Endothelial cell (in vitro differentiated cells): ENCODE results near the gene CCDC194. TPM values are rescaled to one million over a fixed set of nuclear protein-coding genes. Genes with fewer than 3 reads are reported as not detected.

Experiments
- DNase-seq: peaks from one replicate; pipeline ENCODE4 v3.0.0; 2021; ENCODE audit warnings: low spot score
- H3K27ac Mint-ChIP-seq: one replicate; pipeline ENCODE4 v1.8.0; 2021; ENCODE audit warnings: mixed read lengths, inconsistent platforms; ENCODE audit not compliant: unreplicated experiment
- H3K27me3 Mint-ChIP-seq: one replicate; pipeline ENCODE4 v1.8.0; 2021; ENCODE audit warnings: mild to moderate bottlenecking, moderate library complexity, mixed read lengths, inconsistent platforms; ENCODE audit not compliant: unreplicated experiment
- H3K36me3 Mint-ChIP-seq: one replicate; pipeline ENCODE4 v1.8.0; 2021; ENCODE audit warnings: mild to moderate bottlenecking, low read depth, mixed read lengths, inconsistent platforms; ENCODE audit not compliant: unreplicated experiment
- H3K4me1 Mint-ChIP-seq: one replicate; pipeline ENCODE4 v1.8.0; 2021; ENCODE audit warnings: mild to moderate bottlenecking, mixed read lengths, inconsistent platforms; ENCODE audit not compliant: unreplicated experiment
- H3K4me3 Mint-ChIP-seq: one replicate; pipeline ENCODE4 v1.8.0; 2021; ENCODE audit warnings: mild to moderate bottlenecking, mixed read lengths, inconsistent platforms; ENCODE audit not compliant: unreplicated experiment
- H3K9me3 Mint-ChIP-seq: one replicate; pipeline ENCODE4 v1.8.0; 2021; ENCODE audit warnings: mixed read lengths, inconsistent platforms; ENCODE audit not compliant: unreplicated experiment
- total RNA-seq: library from RNA; stranded (reverse); fragmentation: NEBNext Ultra II Directional; extraction: Animal tissue kit (Norgen Biotek cat#: 25700); gene quantifications from one replicate; pipeline ENCODE4 v1.2.1, GENCODE V29; 2021; ENCODE audit not compliant: unreplicated experiment
- TF ChIP-seq, protein P1 (sequence below): fragments of 200-600 bp; sonication (generic); IDR thresholded peaks from one replicate; pipeline ENCODE4 v1.5.0; 2021; ENCODE audit warnings: antibody characterized with exemption; ENCODE audit not compliant: unreplicated experiment

The CCDC194 gene
- total RNA-seq, 1 donor from 2014 or later = 2.7 TPM

DNA sequence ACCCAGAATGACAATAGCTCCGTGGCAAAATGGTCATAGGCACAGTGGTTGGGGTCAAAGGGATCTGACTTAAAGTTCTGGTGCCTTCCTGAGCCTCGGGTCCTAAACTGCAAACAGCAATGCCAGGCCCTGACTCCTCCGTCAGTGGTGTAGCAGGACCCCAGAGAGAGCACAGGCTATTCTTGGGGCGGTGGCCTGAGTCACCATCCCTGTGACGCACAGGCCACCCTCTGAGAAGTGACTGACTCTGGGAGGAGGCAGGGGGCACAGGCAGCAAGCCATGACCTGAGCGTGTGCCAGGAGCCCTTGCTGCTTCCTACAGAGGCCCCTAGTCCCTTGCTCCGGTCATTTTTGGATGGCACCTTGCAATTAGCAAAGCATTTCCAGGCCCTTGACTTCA is 35.6 kb downstream of the CCDC194 start:
- no peak for DNase-seq
- H3K27ac Mint-ChIP-seq = no peak overlapping the region
- TF ChIP-seq, protein P1, sequence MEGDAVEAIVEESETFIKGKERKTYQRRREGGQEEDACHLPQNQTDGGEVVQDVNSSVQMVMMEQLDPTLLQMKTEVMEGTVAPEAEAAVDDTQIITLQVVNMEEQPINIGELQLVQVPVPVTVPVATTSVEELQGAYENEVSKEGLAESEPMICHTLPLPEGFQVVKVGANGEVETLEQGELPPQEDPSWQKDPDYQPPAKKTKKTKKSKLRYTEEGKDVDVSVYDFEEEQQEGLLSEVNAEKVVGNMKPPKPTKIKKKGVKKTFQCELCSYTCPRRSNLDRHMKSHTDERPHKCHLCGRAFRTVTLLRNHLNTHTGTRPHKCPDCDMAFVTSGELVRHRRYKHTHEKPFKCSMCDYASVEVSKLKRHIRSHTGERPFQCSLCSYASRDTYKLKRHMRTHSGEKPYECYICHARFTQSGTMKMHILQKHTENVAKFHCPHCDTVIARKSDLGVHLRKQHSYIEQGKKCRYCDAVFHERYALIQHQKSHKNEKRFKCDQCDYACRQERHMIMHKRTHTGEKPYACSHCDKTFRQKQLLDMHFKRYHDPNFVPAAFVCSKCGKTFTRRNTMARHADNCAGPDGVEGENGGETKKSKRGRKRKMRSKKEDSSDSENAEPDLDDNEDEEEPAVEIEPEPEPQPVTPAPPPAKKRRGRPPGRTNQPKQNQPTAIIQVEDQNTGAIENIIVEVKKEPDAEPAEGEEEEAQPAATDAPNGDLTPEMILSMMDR = no peak
- peaks cover 27% of the 10 kb centered on the region for H3K4me1 Mint-ChIP-seq
- H3K9me3 Mint-ChIP-seq = no peaks in the 10 kb centered on the region
- peaks cover 9% of the 10 kb centered on the region for H3K27me3 Mint-ChIP-seq
- H3K36me3 Mint-ChIP-seq = peaks cover 51% of the 10 kb centered on the region
- no peak overlapping the region for H3K4me3 Mint-ChIP-seq

DNA sequence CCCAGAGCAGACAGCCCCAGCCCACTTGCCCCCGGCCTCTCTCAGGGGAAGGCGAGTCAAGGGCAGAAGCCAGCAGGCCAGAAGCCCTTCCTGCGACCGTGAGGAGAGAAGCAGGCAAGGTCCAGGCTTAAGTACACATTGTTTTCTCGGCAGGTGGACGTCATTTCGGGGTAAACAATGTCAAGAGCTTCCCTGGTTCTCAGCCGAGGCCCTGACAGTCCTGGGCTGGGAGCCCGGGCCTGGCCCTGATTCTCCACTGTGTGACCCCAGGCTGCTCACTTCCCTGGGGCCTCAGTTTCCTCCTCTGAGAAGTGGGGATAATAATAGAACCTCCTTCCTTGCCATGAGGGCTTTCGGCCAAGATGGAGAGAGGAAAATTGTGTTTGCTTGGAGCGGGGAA is 36.3 kb downstream of the CCDC194 start:
- Mint-ChIP-seq H3K27me3 (peaks cover 15% of the 10 kb centered on the region), H3K4me1 (peaks cover 32% of the 10 kb centered on the region), H3K27ac (no peak overlapping the region), H3K36me3 (peaks cover 55% of the 10 kb centered on the region), H3K9me3 (no peaks in the 10 kb centered on the region), H3K4me3 (no peak overlapping the region)
- TF ChIP-seq, protein P1 = no peak
- no peak for DNase-seq

DNA sequence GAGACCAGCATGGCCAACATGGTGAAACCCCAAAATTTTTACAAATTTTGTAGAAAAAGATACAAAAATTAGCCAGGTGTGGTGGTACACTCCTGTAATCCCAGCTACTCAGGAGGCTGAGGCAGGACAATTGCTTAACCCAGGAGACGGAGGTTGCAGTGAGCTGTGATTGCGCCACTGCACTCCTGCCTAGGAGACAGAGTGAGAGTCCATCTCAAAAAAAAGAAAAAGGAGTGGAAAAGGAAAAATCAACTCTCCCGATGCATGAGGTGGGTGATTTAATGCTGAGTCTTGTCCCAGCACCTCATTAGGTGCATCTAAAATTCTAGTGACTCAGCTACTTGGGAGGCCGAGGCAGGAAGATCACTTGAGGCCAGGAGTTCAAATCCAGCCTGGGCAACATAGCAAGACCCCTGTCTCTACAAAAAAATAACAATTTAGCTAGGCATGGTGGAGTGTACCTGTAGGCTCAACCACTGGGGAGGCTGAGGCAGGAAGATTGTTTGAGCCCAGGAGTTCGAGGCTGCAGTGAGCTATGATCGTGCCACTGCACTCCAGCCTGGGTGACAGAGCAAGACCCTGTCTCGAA is 36.8 kb downstream of the CCDC194 start:
- peaks cover 30% of the 10 kb centered on the region for H3K4me1 Mint-ChIP-seq
- H3K36me3 Mint-ChIP-seq = peaks cover 52% of the 10 kb centered on the region
- H3K27me3 Mint-ChIP-seq = peaks cover 17% of the 10 kb centered on the region
- no peak overlapping the region for H3K27ac Mint-ChIP-seq
- TF ChIP-seq, protein P1 = no peak
- peak overlapping the region; percentile 81 for H3K4me3 Mint-ChIP-seq
- DNase-seq = no peak
- no peaks in the 10 kb centered on the region for H3K9me3 Mint-ChIP-seq

DNA sequence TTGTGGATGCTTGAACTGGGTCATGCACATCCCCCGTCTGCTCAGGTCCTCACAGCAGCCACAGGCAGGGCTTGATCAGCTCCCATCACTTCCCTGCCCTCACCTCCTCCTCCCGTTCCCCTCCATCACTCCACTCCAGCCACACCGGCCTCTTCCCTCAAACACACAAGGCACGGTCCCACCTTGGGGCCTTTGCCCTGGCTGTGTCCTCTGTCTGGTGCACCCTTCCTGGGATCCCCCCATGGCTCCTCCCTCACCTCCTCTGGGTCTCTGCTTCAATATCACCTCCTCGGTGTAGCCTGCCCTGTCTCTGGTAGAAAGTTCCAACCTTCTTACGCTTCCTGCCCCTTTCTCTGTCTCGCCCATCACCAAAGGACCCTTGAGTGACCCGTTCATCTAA is 40.6 kb downstream of the CCDC194 start:
- Mint-ChIP-seq H3K9me3 (no peaks in the 10 kb centered on the region), H3K27ac (peak overlapping the region; percentile 86), H3K27me3 (peaks cover 27% of the 10 kb centered on the region), H3K36me3 (peaks cover 39% of the 10 kb centered on the region), H3K4me3 (peak overlapping the region; percentile 80), H3K4me1 (peaks cover 30% of the 10 kb centered on the region)
- TF ChIP-seq, protein P1 = no peak
- no peak for DNase-seq

DNA sequence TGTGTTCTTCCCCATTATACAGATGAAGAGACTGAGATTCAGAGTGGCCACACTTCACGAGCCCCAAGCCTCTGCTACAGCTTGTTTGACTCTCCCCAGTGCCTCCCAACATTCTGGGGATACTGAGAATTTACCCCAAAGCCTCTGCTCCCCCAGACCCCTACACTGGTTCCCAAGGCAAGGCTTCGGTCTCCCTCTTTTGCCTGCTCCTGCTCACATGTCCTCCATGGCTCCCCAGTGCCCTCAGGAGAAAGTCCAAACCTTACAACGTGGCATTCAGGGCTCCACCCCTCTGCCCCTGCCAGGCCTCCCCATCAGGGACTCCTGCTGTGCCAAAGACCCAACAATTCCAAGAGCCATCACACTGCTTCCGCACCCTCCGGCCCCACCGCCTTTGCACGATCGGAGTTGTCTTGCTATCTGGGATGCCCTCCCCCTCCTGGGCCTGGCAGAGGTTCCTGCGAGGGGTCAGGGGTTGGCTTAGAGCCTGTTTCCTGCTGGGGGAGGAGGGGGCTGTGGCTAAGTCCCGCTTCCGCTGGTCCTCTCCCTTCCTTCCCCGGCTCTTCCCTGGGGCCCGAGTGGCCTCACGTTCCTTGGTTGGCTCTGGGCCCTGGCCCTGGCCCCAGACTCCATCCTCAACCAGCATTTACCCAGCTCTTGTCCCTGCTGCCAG is 41.3 kb downstream of the CCDC194 start:
- Mint-ChIP-seq H3K4me3 (peak overlapping the region; percentile 80), H3K27me3 (peaks cover 28% of the 10 kb centered on the region), H3K36me3 (peaks cover 33% of the 10 kb centered on the region), H3K27ac (peak overlapping the region; percentile 86), H3K4me1 (peaks cover 33% of the 10 kb centered on the region), H3K9me3 (no peaks in the 10 kb centered on the region)
- no peak for DNase-seq
- TF ChIP-seq, protein P1 = no peak
